ENCODE measurements around the gene HOXD4.

The HOXD4 gene

GRCh38 chr2:176146645-176147044, 4.7 kb upstream of the HOXD4 start:
- Histone ChIP-seq H2AFZ (ENCODE audit: low read depth, low read length) (no peak overlapping the region), H3K4me1 (ENCODE audit: low read length) (no peaks in the 10 kb centered on the region), H3K27ac (ENCODE audit: low read length) (no peak overlapping the region), H3K9me3 (ENCODE audit: insufficient read depth, low read length) (no peaks in the 10 kb centered on the region), H3K4me2 (ENCODE audit: low read length) (no peak overlapping the region), H3K4me3 (ENCODE audit: low read length) (no peak overlapping the region), H3K36me3 (replicated peaks; ENCODE audit: low read depth, low read length) (no peaks in the 10 kb centered on the region), H4K20me1 (ENCODE audit: insufficient read depth, low read length) (no peaks in the 10 kb centered on the region), H3K79me2 (ENCODE audit: low read length) (no peaks in the 10 kb centered on the region), H3K9ac (ENCODE audit: low read length) (no peak overlapping the region), H3K27me3 (ENCODE audit: low read depth, low read length) (peaks cover 3% of the 10 kb centered on the region; the same call in 1 of the 2 replicates)
- no peak for TF ChIP-seq CTCF (IDR thresholded peaks at IDR 0.05; ENCODE audit: low read depth, low read length)
- no peak for TF ChIP-seq EZH2phosphoT487 (IDR thresholded peaks at IDR 0.05; ENCODE audit: low read depth)

- no peaks in the 10 kb centered on the region for H3K4me1 ChIP-seq (ENCODE audit: low read length)
- H3K9ac ChIP-seq (ENCODE audit: low read length) = no peak overlapping the region
- no peak for TF ChIP-seq CTCF (IDR thresholded peaks at IDR 0.05; ENCODE audit: low read depth, low read length)
- no peak for TF ChIP-seq EZH2phosphoT487 (IDR thresholded peaks at IDR 0.05; ENCODE audit: low read depth)
- H3K4me3 ChIP-seq (ENCODE audit: low read length) = no peak overlapping the region
- no peaks in the 10 kb centered on the region for H4K20me1 ChIP-seq (ENCODE audit: insufficient read depth, low read length)
- no peak overlapping the region for H2AFZ ChIP-seq (ENCODE audit: low read depth, low read length)
- no peak overlapping the region for H3K27ac ChIP-seq (ENCODE audit: low read length)
- H3K79me2 ChIP-seq (ENCODE audit: low read length) = no peaks in the 10 kb centered on the region
- peaks cover 3% of the 10 kb centered on the region; the same call in 1 of the 2 replicates for H3K27me3 ChIP-seq (ENCODE audit: low read depth, low read length)
- H3K36me3 ChIP-seq (replicated peaks; ENCODE audit: low read depth, low read length) = no peaks in the 10 kb centered on the region
- H3K9me3 ChIP-seq (ENCODE audit: insufficient read depth, low read length) = no peaks in the 10 kb centered on the region
- no peak overlapping the region for H3K4me2 ChIP-seq (ENCODE audit: low read length)
These were observed 4.0 kb upstream of the HOXD4 start for GRCh38 chr2:176147210-176147799.

- H3K27ac ChIP-seq (ENCODE audit: low read length) = no peak overlapping the region
- no peaks in the 10 kb centered on the region for H4K20me1 ChIP-seq (ENCODE audit: insufficient read depth, low read length)
- no peak overlapping the region for H3K4me2 ChIP-seq (ENCODE audit: low read length)
- H3K4me3 ChIP-seq (ENCODE audit: low read length) = no peak overlapping the region
- H3K9ac ChIP-seq (ENCODE audit: low read length) = no peak overlapping the region
- H3K9me3 ChIP-seq (ENCODE audit: insufficient read depth, low read length) = no peaks in the 10 kb centered on the region
- peaks cover 3% of the 10 kb centered on the region; the same call in 1 of the 2 replicates for H3K27me3 ChIP-seq (ENCODE audit: low read depth, low read length)
- TF ChIP-seq EZH2phosphoT487 (IDR thresholded peaks at IDR 0.05; ENCODE audit: low read depth) (no peak), CTCF (IDR thresholded peaks at IDR 0.05; ENCODE audit: low read depth, low read length) (no peak)
- no peaks in the 10 kb centered on the region for H3K4me1 ChIP-seq (ENCODE audit: low read length)
- no peak overlapping the region for H2AFZ ChIP-seq (ENCODE audit: low read depth, low read length)
- no peaks in the 10 kb centered on the region for H3K36me3 ChIP-seq (replicated peaks; ENCODE audit: low read depth, low read length)
- no peaks in the 10 kb centered on the region for H3K79me2 ChIP-seq (ENCODE audit: low read length)
These were observed 3.4 kb upstream of the HOXD4 start for GRCh38 chr2:176147800-176148496.

GRCh38 chr2:176148751-176149421, 2.5 kb upstream of the HOXD4 start:
- Histone ChIP-seq H3K4me1 (ENCODE audit: low read length) (no peaks in the 10 kb centered on the region), H3K27me3 (ENCODE audit: low read depth, low read length) (peaks cover 3% of the 10 kb centered on the region; the same call in 1 of the 2 replicates)
- TF ChIP-seq CTCF (IDR thresholded peaks at IDR 0.05; ENCODE audit: low read depth, low read length) (no peak), EZH2phosphoT487 (IDR thresholded peaks at IDR 0.05; ENCODE audit: low read depth) (no peak)

More at GRCh38 chr2:176148751-176149421, 2.5 kb upstream of the HOXD4 start:
- H4K20me1 ChIP-seq (ENCODE audit: insufficient read depth, low read length) = no peaks in the 10 kb centered on the region
- no peaks in the 10 kb centered on the region for H3K36me3 ChIP-seq (replicated peaks; ENCODE audit: low read depth, low read length)
- H2AFZ ChIP-seq (ENCODE audit: low read depth, low read length) = no peak overlapping the region
- no peak overlapping the region for H3K4me3 ChIP-seq (ENCODE audit: low read length)
- no peaks in the 10 kb centered on the region for H3K79me2 ChIP-seq (ENCODE audit: low read length)
- H3K9ac ChIP-seq (ENCODE audit: low read length) = no peak overlapping the region
- H3K9me3 ChIP-seq (ENCODE audit: insufficient read depth, low read length) = no peaks in the 10 kb centered on the region
- no peak overlapping the region for H3K27ac ChIP-seq (ENCODE audit: low read length)
- H3K4me2 ChIP-seq (ENCODE audit: low read length) = no peak overlapping the region

Data from OCI-LY3 (cell line).